NAMALWA (cell line): Measurements from ENCODE around the gene ASIC2.

ENCODE experiments used
- DNase-seq: peaks from one replicate; pipeline ENCODE4 v3.0.0-alpha.2; 2015; ENCODE audit warnings: low spot score

Gene ASIC2

GRCh38 chr17:33057564-33057963 is 235.5 kb downstream of the ASIC2 start:
- DNase-seq: no peak

- DNase-seq: no peak
Observed at GRCh38 chr17:33056399-33057146, 236.5 kb downstream of the ASIC2 start.

GRCh38 chr17:33055746-33056145 is 237.3 kb downstream of the ASIC2 start:
- no peak for DNase-seq

- DNase-seq: no peak
Observed at GRCh38 chr17:33055171-33055611, 237.9 kb downstream of the ASIC2 start.

GRCh38 chr17:33054412-33054811 is 238.7 kb downstream of the ASIC2 start:
- DNase-seq: no peak

DNA sequence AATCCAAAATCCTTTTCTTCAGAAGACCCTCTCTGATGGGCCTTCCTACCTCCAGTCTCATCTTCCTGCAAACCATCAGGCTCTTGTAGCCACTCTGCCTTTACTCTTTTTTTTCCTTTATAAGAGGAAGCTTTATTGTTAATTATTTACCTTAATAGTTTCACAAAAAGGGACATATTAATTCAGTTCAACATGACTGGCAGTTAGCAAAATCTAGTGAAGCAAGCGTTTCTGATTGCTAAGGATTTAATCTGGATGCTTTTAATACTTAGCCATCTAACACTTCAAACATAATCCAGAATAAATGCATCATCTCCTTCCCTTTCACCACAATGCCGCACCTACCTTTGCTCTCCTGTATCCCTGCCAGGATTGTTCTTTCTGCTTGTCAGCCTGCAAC is 239.4 kb downstream of the ASIC2 start:
- no peak for DNase-seq

DNA sequence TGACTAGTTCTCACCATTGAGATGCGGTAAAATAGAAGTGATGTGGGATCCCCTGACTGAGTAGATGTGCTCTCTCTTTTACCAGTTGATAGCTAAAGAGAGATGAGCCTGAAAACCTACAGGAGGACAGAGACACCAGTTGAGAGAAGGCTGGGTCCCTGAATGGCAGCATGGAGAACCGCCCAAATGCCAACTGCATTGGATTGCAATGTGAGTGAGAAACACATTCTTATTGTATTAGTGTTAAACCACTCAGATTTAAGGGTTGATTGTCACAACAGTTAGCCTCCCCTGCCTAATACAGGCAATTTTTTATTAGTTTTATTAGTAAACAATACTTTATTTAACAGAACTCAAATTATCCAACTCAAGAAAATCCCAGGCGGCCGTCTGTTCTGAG is 240.2 kb downstream of the ASIC2 start:
- no peak for DNase-seq

DNA sequence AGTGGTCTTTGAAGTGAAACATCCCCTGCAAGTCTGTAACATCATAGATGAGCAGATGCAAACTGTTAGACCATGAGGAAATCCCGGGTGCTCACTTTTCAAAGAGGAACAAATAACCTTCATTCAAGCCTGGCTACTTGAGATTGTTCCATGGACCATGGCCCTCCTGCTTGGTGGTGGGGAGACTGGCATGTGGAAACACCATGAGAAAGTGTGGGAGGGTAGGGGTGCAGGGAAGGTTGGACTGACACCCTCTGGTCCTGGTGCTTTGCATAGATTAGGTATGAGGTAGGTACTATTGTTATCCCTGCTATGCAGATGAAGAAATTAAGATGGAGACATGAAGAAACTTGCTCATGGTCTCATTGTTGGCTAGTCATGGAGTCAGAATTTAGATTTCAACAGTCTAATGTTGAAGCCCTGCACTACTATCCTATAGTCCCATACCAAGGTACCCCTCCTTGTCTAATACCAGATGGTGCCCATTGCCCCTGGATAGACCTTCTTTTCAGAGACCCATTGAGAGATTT is 242.4 kb downstream of the ASIC2 start:
- no peak for DNase-seq

DNA sequence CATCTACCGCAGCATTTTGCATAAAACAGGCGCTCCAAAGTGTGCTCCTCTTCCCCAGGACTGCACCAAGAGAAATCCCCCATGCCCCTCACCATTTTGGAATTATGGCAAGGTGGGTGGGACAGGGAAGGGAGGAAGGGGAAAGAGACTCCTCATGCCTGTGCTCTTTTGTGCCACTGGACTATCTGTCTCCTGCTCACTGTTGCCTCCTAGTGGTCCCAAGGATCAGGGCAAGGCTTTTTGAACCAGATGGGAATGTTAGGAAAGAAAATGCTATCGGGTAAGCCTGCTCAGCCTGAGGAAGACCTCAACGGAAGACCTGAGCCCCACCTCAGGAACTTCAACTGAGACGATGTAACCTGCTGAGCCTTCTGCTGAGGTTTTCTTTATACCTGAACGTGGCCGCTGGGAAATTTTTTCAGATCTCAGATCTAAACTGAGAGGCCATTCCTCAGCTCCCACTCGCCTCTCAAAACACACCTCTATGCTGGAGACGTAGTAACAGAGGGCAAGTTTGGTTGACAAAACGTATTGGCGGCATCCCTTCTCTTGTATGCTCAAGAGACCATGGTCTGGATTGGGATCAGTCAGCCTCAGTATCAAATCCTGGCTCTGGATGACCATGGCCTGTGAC is 243.2 kb downstream of the ASIC2 start:
- DNase-seq: peak; percentile 68

GRCh38 chr17:33046361-33047255 is 246.5 kb downstream of the ASIC2 start:
- no peak for DNase-seq

DNA sequence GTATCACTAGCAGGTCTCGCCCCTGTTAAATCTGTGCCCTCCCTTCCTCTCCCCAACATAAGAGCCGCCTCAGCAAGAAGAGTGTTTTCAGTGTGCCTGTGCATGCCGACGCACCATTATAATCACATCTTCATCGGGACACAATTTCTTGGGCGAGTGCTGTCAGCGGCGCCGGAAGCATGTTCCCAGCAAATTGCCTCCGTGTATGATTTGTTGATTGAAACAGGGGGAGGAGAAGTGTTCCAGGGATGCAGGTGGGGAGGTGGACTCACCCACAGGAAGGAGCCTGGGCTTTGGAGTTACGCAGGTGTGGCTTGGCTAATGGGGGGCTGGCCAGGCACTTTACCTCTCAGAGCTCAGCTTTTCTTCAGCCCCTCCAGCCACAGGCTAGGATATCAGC is 247.9 kb downstream of the ASIC2 start:
- DNase-seq: no peak

GRCh38 chr17:33044771-33045170 is 248.3 kb downstream of the ASIC2 start:
- DNase-seq: no peak

GRCh38 chr17:33040461-33040860 is 252.6 kb downstream of the ASIC2 start:
- DNase-seq: no peak

- DNase-seq: no peak
Observed at GRCh38 chr17:33039874-33040273, 253.2 kb downstream of the ASIC2 start.

DNA sequence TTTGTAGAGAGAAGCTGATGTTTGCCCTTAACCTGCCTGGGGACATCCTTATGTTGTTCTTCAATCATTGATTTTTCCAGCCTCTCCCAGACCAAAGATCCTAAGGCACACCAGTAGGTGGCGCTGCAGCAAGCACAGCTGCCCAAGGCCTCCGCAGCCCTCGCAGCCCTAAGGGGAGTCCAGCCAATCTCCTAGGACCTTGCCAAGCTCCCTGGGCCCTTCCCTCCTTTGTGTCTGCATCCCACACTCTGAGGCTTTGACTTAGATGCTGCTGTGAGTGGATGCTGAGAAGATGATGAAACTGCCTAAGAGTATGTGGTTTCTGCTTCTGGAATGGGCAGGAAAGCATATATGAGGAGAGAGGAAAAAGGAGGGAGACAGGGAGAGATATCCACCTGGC is 254.4 kb downstream of the ASIC2 start:
- DNase-seq: peak; percentile 36

GRCh38 chr17:33033176-33033575 is 259.9 kb downstream of the ASIC2 start:
- DNase-seq: no peak

GRCh38 chr17:33028778-33029177 is 264.3 kb downstream of the ASIC2 start:
- DNase-seq: no peak

DNA sequence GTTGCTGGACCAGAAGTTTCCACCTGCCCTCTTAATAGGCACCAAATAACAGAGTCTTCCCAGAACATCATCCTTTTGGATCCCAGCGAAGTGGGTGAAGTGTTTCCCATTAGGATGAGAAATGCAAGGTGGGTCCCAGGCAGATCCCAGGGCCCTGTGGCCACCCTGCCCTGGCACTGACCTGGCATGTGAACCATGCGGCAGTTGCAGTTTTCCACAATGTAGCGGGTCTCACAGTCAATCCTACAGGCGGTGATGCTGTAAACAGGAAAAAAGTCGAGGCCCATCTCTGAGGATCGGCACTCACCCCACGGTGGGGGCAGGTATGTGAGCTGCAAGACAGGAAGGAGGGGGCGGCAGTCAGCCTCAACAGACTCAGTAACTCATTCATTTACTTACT is 265.0 kb downstream of the ASIC2 start:
- no peak for DNase-seq

DNA sequence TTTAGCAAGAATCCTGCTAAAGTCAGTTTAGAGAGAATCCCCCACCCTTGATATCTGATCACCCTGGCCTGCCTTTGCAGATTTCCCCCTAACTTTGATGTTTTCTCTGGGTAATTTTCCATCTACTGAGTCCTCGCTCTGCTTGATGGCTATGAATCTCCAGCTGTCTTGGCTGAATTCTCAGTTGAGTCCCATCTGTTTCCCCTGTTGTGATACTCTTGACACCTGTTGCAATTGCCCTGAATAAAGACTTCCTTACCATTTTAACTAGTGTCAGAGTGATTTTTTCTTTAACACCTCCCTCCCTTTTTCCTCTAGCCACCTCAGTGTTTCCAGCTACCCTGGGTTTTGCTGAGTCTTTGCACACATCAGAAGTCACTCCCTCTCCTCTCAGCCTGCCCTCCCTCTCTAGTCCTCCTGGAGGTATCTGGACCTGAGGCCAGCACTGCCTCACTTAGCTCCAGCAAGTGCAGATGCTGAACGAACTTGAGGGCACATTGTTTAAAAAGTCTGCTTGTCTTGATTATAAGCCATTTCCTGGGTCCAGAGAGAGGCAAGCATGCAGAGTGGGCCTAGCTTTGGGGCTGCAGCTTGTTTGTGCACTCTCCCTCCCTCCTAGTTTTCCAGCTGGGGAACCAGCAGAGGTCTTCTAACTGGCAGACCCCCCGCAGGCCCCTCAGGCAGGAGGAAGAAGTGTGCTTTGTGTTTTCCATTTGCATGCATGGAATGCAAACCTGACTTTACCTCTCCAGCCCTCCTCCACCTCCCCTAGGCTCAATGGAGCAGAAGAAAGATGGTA is 268.2 kb downstream of the ASIC2 start:
- peak; percentile 3 for DNase-seq

- DNase-seq: no peak
Observed at GRCh38 chr17:33023790-33024189, 269.3 kb downstream of the ASIC2 start.

DNA sequence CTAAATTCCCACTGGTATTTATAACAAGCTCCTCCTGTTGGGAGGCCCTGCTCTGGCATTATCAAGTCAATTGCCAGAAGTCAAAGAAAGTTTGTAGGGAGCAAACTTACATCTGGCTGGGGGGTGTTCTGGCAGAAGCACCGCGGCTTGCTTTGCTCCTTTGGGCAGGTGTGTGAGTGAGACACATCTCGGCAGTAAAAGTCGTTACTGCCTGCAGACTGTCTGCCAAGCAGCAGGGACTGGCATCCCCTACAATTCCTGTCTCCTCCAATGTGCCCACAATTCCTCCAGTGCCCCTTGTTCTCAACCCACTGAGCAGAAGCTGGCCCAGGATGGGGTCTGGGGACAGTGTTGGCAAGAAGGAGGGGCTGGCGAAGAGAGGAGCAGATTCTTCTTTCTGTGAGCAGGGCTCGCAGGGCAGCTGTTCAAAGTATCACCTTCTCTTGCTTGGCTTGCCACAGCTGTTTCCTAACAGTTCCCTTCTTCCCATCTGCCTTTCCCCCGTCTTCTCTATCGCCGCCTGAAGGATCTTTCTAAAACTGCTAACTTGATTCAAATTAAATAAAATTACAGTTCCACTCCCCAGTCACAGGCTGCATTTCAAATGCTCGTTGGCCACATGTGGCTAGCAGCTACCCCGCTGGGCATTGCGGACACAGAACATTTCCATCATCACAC is 271.2 kb downstream of the ASIC2 start:
- DNase-seq: peak; percentile 5
